GM19397 (cell line): ENCODE results near the gene TMEM212.

Source experiments
- ATAC-seq: cut with Tn5 transposase; IDR thresholded peaks from one replicate; pipeline ENCODE4 v1.9.1; 2021; ENCODE audit warnings: mild to moderate bottlenecking, moderate library complexity; ENCODE audit not compliant: unreplicated experiment

The TMEM212 gene

GRCh38 chr3:171842864-171843518 is at the start of gene TMEM212:
TSS of gene TMEM212 (plus strand) at chr3:171843349. CDS start at chr3:171843384, 35 bp downstream.
- no peak for ATAC-seq

DNA sequence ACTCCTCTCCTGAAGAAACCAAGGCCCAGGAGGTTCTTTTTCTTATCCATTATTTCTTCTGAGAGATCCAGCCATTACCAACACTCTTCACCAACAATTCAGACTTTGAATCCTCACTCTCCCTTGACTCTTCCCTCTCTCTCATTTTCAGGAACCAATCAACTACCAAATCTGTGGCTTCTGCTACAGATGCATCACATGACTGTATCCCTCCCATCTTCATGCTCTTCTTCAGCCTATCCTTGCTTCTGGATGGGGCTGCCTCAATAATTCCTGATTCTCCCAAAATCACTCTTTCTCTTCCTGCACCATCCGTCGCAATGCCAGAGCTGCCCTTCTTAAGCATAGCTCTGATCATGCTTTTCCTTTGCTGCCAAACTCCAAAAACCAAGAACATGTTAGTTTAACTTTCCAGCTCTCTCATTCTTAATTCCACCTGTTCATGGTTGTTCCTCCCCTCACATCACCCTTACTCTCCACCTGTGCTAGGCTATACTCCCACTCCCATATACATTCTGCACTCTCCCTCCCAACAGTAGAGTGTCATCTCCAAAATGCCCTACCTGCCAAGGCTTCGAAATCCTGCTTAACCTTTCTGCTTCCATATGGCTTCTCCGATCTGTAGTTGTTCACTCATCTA is 46.4 kb upstream of the TMEM212 start:
- ATAC-seq = no peak

GRCh38 chr3:171797265-171797679 is 45.9 kb upstream of the TMEM212 start:
- peak; percentile 80 for ATAC-seq

DNA sequence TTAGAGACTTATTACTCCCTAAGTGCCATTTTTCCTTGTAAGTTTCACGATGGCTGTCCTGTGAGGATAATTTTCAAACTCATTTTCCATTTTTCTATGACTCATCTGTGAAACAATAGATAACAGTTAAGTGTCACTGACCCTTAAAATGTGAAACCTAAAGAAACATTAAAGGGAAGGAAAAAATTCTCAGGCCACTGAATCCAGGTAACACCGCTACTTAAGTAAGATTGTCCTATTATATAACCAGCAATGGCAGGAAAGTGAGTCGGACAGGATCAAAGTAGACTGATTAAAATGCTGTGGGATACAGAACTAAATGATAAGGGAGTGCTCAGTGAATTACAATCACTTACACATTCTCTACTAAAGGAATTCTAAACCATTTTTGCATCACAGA is 45.3 kb upstream of the TMEM212 start:
- no peak for ATAC-seq

- no peak for ATAC-seq
Observed at GRCh38 chr3:171799501-171799900, 43.6 kb upstream of the TMEM212 start.

GRCh38 chr3:171801738-171802589 is 41.2 kb upstream of the TMEM212 start:
- ATAC-seq = no peak

DNA sequence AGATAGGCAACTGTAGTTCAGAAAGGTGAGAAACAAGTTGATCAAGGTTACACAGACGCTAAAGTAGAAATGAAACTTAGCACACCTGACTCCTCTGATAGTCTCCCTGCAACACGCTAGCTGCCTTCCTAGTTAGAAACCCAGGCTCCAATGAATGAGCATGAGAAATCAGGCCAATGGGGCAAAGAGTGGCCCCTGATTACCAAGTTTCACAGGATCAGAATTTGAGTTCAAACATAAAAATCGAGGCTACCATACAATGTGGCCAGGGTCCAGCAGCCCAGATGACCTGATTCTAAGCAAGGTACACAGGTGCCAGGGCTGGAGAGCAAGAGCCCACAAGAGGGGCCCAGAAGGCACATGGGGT is 40.6 kb upstream of the TMEM212 start:
- ATAC-seq = no peak

DNA sequence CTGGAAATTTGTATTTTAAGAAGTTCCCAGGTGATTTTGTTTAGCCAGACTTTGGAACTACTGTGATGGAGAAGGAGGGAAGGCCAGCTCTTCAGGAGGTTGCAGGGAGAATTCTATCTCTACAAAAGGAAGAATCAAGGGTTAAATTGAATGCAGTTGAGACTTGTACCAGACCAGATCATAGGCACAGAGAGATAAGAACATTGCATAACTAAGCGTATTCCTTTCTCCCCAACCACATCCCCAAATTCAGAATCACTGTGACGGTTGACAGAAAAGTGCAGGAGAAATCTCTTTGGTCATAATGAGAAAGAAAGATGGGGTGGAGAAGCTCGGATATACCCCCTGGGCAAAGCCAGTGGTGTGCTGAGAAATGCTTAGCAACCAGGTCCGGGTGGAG is 40.1 kb upstream of the TMEM212 start:
- ATAC-seq = no peak

DNA sequence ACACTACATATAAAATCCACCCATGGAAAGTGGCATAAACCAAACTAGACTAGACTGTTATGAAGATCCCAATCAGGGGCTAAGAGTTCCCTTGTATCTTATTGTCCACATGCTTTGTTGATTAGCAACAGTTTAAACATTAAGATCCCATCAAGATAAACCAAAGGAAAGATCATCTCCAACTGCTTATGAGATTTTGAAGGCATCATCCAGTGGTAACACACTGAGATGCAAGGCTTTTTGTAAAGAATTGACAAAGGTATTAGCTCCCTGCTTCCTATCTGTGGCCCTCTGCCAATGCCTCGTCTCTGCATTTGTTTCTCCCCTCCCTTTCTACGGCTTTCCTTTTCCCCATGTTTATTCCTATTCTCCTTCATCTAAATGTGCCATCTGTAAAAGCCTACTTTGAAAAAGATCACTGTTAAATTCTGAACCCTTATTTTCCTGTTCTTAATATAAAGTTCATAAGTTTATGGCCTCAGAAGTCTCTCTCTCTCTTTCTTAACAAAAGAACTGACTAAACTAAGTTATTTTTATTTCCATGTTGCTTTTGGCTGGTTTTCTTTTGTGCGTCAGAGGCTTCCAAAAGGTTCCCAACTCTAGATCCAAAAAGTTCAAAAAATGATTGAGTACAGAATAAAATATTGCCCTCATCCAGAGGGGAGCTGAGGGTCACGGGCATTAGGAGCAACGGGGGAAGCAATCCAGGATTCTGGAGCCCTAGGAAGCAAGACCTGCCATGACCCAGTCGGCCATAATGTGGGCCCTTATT is 38.3 kb upstream of the TMEM212 start:
- ATAC-seq = no peak

DNA sequence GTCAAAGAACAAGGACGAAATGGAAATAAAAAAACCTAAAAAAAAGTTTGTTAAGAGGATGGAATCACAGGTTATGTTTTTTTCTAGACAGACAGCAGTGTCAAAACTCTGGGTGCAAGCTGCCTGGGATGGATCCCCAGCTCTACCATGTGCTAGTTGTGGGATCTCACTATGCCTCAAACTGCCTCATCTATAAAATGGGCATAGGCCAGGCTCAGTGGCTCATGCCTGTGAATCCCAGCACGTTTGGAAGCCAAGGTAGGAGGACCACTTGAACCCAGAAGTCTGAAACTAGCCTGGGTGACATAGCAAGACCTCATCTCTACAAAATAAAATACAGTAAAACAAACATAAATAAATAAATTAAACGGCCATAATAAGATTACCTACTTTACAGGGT is 37.5 kb upstream of the TMEM212 start:
- ATAC-seq = no peak

GRCh38 chr3:171806200-171807128 is 36.7 kb upstream of the TMEM212 start:
- ATAC-seq = no peak

GRCh38 chr3:171807129-171807675 is 35.9 kb upstream of the TMEM212 start:
- ATAC-seq = no peak

GRCh38 chr3:171807806-171808205 is 35.3 kb upstream of the TMEM212 start:
- ATAC-seq = no peak

- peak; percentile 32 for ATAC-seq
Observed at GRCh38 chr3:171809611-171809860, 33.6 kb upstream of the TMEM212 start.

DNA sequence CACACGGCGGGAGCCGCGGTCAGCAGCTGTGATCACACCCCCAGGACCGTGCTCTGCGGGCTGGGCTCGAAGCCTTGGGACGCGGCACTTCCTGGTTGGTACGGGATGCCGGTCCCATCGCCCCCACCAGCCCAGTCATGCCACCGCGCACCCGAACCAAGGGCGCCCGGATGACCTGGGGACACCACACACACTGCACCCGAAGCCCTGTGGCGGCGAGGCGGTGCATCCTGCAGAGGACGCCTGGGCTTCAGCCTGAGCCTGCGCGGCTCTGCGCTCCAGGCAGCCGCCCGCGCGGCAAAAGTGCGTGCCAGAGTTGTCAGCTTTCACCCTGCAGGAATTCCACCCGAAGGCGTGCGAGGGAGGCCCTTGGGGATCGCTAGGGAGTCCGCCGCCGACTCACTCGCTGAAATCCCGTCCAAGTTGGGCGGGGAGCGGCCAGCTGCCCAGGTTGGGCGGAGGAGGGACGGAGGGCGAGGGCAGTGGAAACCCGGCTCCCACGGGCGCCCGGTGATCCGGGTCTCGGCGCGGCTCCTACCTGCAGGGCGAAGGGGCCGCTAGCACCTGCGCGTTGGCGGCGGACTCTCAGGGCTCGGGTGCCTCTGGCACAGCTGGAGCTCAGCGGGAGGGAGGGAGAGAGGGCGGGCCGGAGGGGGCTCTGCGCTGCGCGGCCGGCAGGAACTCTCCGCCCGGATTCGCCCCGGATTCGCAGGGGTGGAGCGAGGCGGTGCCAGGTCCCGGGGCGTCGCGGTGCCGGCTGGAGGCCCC is 33.1 kb upstream of the TMEM212 start, which contains the start of gene PLD1:
Gene PLD1, minus strand, starts transcription at position 623 of the 768 bp plus-strand sequence. CDS start 72,432 bp downstream, outside the sequence.
- ATAC-seq = peak; percentile 60

DNA sequence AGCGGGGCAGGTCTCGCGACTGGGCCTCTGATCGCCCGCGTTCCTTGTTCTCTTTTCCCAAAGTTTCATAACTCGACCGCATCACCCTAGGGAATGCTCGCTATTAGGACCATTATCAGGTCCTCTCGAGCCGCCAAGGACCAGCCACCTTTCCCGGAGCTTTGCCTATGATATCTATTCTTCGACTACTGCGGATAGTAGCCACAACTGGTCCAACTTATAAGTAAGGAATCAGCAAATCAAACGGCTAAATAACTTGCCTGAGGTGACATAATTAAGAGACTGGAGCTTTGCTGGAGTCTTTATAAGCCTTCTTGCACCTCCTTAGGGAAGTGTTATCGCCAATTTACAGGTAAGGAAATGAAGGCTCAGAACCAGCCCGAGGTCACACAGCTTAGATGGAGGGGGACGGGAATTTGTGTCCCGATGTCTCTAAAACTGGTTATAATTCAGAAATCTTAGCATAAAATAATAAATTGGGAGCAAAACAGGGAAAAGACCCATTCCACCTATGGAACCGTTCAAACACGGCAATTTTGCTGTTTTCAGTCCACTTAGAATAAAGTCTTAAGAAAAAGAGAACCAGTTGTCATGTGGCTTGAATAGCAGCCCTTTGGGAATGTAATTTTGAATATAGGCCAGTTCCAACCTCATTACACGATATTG is 32.4 kb upstream of the TMEM212 start:
- ATAC-seq = no peak

DNA sequence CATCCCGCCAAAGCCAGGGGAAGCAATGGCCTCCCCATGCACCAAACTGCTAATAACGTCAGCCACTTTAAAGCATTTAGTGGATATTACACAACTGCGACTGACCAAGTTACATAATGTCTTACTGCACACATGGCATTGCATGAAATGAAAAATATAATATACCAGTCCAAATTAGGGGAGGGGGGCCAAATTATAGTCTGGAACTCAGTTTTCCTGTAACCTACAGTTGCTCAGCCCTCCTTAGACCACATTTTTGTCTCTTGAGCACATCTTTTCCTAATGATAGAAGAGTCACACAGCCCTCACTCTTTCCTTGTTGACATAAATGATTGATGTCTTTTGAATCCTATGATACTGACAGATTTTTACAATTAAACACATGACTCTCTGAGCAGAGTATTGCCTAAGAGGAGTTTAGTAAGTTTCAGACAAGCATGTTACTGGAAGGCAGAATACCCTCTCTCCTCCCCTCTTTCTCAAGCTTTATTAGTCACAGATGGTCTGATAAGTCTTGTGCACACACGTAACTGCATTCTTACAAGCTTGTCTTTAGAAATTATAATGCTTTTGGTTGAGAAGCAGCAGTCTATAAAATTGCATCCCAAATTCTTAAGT is 31.7 kb upstream of the TMEM212 start:
- no peak for ATAC-seq

DNA sequence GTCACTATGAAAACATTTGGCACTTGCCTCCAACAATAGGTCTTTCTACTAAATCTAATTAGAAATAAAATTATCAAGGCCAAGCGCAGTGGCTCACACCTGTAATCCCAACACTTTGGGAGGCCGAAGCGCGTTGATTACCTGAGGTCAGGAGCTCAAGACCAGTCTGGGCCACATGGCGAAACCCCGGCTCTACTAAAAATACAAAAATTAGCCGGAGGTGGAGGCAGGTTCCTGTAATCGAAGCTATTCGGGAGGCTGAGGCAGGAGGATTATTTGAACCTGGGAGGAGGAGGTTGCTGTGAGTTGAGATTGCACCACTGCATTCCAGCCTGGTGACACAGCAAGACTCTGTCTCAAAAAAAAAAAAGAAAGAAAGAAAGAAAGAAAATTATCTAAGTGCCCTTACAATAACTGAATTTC is 31.2 kb upstream of the TMEM212 start:
- no peak for ATAC-seq
